GM19395 (cell line): ENCODE measurements around the gene HOOK1.
"Not testable (repeated sequence)": the region's sequence is repeated elsewhere in the genome, so short reads cannot be mapped to it uniquely, and the experiment has no call there.

Source experiments
- ATAC-seq: cut with Tn5 transposase; IDR thresholded peaks from one replicate; pipeline ENCODE4 v1.9.1; 2021; ENCODE audit warnings: mild to moderate bottlenecking, moderate library complexity; ENCODE audit not compliant: unreplicated experiment

The HOOK1 gene

GRCh38 chr1:59819566-59820438 lies 5.1 kb downstream of the HOOK1 start:
- ATAC-seq: peak; percentile 64

GRCh38 chr1:59827055-59827643 lies 12.4 kb downstream of the HOOK1 start:
- no peak for ATAC-seq

- no peak for ATAC-seq
Observed at GRCh38 chr1:59828160-59828559, 13.4 kb downstream of the HOOK1 start.

GRCh38 chr1:59831529-59831928 lies 16.8 kb downstream of the HOOK1 start:
- ATAC-seq: no peak

GRCh38 chr1:59833022-59833421 lies 18.3 kb downstream of the HOOK1 start:
- no peak for ATAC-seq

- ATAC-seq: no peak
Observed at GRCh38 chr1:59833991-59834390, 19.2 kb downstream of the HOOK1 start.

- not testable (repeated sequence) for ATAC-seq
Observed at GRCh38 chr1:59837857-59838256, 23.1 kb downstream of the HOOK1 start.

GRCh38 chr1:59845091-59845490 lies 30.3 kb downstream of the HOOK1 start:
- no peak for ATAC-seq

- no peak for ATAC-seq
Observed at GRCh38 chr1:59846209-59846894, 31.6 kb downstream of the HOOK1 start.

GRCh38 chr1:59846895-59847282 lies 32.1 kb downstream of the HOOK1 start:
- no peak for ATAC-seq

- ATAC-seq: no peak
Observed at GRCh38 chr1:59852117-59852516, 37.4 kb downstream of the HOOK1 start.

GRCh38 chr1:59855297-59855696 lies 40.5 kb downstream of the HOOK1 start:
- not testable (repeated sequence) for ATAC-seq

- ATAC-seq: no peak
Observed at GRCh38 chr1:59856725-59857338, 42.1 kb downstream of the HOOK1 start.

GRCh38 chr1:59857679-59858354 lies 43.1 kb downstream of the HOOK1 start:
- no peak for ATAC-seq

GRCh38 chr1:59866462-59866861 lies 51.7 kb downstream of the HOOK1 start:
- ATAC-seq: no peak

- no peak for ATAC-seq
Observed at GRCh38 chr1:59871746-59872145, 57.0 kb downstream of the HOOK1 start.

- no peak for ATAC-seq
Observed at GRCh38 chr1:59877108-59877682, 62.4 kb downstream of the HOOK1 start.

GRCh38 chr1:59878370-59878769 lies 63.6 kb downstream of the HOOK1 start:
- ATAC-seq: no peak

GRCh38 chr1:59879574-59879973 lies 64.8 kb downstream of the HOOK1 start:
- ATAC-seq: peak; percentile 63

GRCh38 chr1:59879996-59880505 lies 65.3 kb downstream of the HOOK1 start:
- no peak for ATAC-seq
